ENCODE measurements around the gene HDAC3. TPM values are rescaled to one million over a fixed set of nuclear protein-coding genes. Genes with fewer than 3 reads are reported as not detected.

The HDAC3 gene
- polyA plus RNA-seq, 1 experiment = 78.3 TPM

DNA sequence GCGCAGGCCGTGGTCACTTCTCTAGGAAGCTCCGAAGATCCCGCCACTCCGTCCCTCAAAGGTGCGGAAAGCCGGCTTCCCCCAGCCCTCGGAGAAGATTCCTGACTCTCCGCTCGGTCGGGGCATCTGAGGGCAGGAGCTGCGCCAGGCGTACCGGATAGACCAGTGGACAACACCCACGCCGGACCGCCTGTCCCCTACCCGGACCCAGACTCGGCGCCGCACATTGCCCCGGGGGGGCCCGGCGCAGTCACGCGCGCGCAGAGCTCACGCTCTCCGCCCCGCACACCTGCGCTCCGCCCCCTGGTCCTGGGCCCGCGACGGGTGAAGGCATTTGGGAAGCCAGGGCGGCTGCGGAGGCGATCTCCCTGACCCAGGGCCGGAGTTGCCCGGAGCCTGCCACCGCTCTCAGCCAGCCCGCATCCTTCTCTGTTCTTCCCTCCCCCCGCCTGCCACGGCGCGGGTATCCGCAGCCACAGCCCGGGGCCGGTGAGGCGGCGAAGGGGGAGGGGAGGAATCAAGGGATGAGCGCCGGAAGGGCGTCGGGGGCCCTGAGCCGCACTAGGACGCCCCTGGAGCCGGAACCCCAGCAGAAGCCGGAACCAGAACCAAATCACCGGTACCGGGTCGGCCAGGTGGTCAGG is 596 bp upstream of the HDAC3 start:
- no peak overlapping the region for H3K27ac ChIP-seq (ENCODE audit: low read depth, low read length)
- no peaks in the 10 kb centered on the region; the same call in 1 of the 2 replicates for H3K9me3 ChIP-seq (ENCODE audit: control insufficient read depth, insufficient read depth, low read length)
- H3K27me3 ChIP-seq (ENCODE audit: control insufficient read depth, insufficient read depth, low read length) = no peaks in the 10 kb centered on the region
- CTCF ChIA-PET = interaction anchor here (1.2 to 11.5 kb wide), 8 partner anchors 17 to 324 kb away, joined by 3 to 175 read pairs (median 4); partner anchors contain the start of gene DIAPH1
- no peak for DNase-seq (ENCODE audit: low read depth, low spot score)
- POLR2A ChIA-PET = interaction anchor here (0.5 to 3.1 kb wide), 10 partner anchors 14 to 332 kb away, joined by 3 to 28 read pairs (median 4); partner anchors contain the start of genes DIAPH1, FCHSD1 and RNF14
- TF ChIP-seq, protein P1, sequence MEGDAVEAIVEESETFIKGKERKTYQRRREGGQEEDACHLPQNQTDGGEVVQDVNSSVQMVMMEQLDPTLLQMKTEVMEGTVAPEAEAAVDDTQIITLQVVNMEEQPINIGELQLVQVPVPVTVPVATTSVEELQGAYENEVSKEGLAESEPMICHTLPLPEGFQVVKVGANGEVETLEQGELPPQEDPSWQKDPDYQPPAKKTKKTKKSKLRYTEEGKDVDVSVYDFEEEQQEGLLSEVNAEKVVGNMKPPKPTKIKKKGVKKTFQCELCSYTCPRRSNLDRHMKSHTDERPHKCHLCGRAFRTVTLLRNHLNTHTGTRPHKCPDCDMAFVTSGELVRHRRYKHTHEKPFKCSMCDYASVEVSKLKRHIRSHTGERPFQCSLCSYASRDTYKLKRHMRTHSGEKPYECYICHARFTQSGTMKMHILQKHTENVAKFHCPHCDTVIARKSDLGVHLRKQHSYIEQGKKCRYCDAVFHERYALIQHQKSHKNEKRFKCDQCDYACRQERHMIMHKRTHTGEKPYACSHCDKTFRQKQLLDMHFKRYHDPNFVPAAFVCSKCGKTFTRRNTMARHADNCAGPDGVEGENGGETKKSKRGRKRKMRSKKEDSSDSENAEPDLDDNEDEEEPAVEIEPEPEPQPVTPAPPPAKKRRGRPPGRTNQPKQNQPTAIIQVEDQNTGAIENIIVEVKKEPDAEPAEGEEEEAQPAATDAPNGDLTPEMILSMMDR (IDR thresholded peaks at IDR 0.05; ENCODE audit: low read depth, low read length) = no peak
- H3K4me3 ChIP-seq (ENCODE audit: low read depth, low read length) = peak overlapping the region; percentile 77

DNA sequence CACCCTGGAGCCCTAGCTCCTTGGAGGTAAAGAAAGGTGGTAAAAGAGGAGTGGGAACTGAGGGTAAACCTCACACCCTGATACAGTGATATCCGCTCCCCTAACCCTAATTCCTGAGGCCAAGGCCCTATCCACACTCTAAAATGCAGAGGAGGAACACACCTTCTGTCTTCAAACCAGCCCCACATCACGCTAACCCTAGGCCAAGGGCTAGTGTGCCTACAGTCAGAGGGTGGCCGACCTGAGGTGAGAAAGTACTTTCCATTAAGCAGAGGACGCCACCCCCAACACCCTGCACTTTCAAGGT is 590 bp downstream of the HDAC3 start:
- CTCF ChIA-PET = interaction anchor here (0.5 to 11.5 kb wide), 9 partner anchors 16 to 1805 kb away, joined by 3 to 175 read pairs (median 5); partner anchors contain the start of gene DIAPH1
- DNase-seq (ENCODE audit: low read depth, low spot score) = no peak
- H3K27ac ChIP-seq (ENCODE audit: low read depth, low read length) = no peak overlapping the region
- H3K27me3 ChIP-seq (ENCODE audit: control insufficient read depth, insufficient read depth, low read length) = no peaks in the 10 kb centered on the region
- TF ChIP-seq, protein P1 (IDR thresholded peaks at IDR 0.05; ENCODE audit: low read depth, low read length) = no peak
- H3K9me3 ChIP-seq (ENCODE audit: control insufficient read depth, insufficient read depth, low read length) = no peaks in the 10 kb centered on the region; the same call in 1 of the 2 replicates
- peak overlapping the region; percentile 77 for H3K4me3 ChIP-seq (ENCODE audit: low read depth, low read length)
- POLR2A ChIA-PET = interaction anchor here (0.6 to 3.1 kb wide), 9 partner anchors 15 to 333 kb away, joined by 3 to 28 read pairs (median 4); partner anchors contain the start of genes DIAPH1, FCHSD1 and RNF14

DNA sequence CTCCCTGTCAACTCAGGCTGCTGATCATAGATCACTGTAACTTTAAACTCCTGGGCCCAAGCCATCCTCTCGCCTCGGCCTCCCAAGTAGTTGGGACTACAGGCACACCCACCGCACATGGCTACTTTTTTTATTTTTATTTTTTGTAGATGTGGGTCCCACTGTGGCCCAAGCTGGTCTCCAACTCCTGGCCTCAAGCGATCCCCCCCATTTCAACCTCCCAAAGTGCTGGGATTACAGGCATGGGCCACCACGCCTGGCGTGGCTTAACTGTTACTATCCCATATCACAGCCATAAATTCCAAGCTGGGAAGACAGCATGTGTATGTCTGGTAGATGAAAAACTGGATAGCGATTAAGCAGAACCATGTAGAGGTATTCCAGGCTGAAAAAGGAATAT is 1.0 kb downstream of the HDAC3 start:
- TF ChIP-seq, protein P1 (IDR thresholded peaks at IDR 0.05; ENCODE audit: low read depth, low read length) = no peak
- Histone ChIP-seq H3K9me3 (ENCODE audit: control insufficient read depth, insufficient read depth, low read length) (no peaks in the 10 kb centered on the region; the same call in 1 of the 2 replicates), H3K27me3 (ENCODE audit: control insufficient read depth, insufficient read depth, low read length) (no peaks in the 10 kb centered on the region), H3K4me3 (ENCODE audit: low read depth, low read length) (peak overlapping the region; percentile 77), H3K27ac (ENCODE audit: low read depth, low read length) (no peak overlapping the region)
- POLR2A ChIA-PET = interaction anchor here (0.6 to 3.1 kb wide), 8 partner anchors 16 to 333 kb away, joined by 3 to 28 read pairs (median 8); partner anchors contain the start of genes DIAPH1, FCHSD1 and RNF14
- DNase-seq (ENCODE audit: low read depth, low spot score) = no peak
- CTCF ChIA-PET = interaction anchor here (0.6 to 11.5 kb wide), 7 partner anchors 16 to 340 kb away, joined by 4 to 175 read pairs (median 5); partner anchors contain the start of gene DIAPH1

DNA sequence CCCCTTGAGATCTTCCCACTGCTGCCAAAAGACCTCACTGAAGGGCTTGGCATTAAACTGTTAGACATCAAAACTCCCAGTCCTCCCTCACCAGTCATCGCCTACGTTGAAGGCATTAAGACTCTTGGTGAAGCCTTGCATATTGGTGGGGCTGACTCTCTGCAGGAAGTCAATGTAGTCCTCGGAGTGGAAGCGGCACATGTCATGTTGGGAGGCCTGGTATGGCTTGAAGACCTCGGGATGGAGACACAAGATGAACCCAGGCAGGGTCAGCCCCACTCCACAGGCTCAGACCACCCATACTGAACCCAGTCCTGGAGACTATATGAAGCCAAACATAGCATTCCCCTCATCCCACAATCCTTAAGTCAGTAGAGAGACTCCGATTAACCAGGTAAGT is 1.9 kb downstream of the HDAC3 start:
- Histone ChIP-seq H3K27me3 (ENCODE audit: control insufficient read depth, insufficient read depth, low read length) (no peaks in the 10 kb centered on the region), H3K4me3 (ENCODE audit: low read depth, low read length) (no peak overlapping the region), H3K9me3 (ENCODE audit: control insufficient read depth, insufficient read depth, low read length) (no peaks in the 10 kb centered on the region; the same call in 1 of the 2 replicates), H3K27ac (ENCODE audit: low read depth, low read length) (no peak overlapping the region)
- CTCF ChIA-PET = interaction anchor here (1.2 to 11.5 kb wide), 3 partner anchors 15 to 42 kb away, joined by 5 to 175 read pairs (median 52); partner anchors contain the start of gene DIAPH1
- DNase-seq (ENCODE audit: low read depth, low spot score) = no peak
- POLR2A ChIA-PET = interaction anchor here (1.0 kb wide), 1 partner anchor 16 kb away, joined by 6 read pairs; the partner anchor contains the start of gene DIAPH1
- TF ChIP-seq, protein P1 (IDR thresholded peaks at IDR 0.05; ENCODE audit: low read depth, low read length) = no peak
